Naive B cell (primary cell): ENCODE measurements around the gene NAALADL2. TPM values are rescaled to one million over a fixed set of nuclear protein-coding genes. Genes with fewer than 3 reads are reported as not detected.

Experiments
- ATAC-seq, 2 donors: fragments of 150-1000 bp; cut with Tn5 transposase; 2 replicates each; pipeline ENCODE4 v1.10.0; 2021; ENCODE audit warnings: low read depth in 2 of 2, mild to moderate bottlenecking in 2 of 2, moderate library complexity in 2 of 2
- DNase-seq: peaks from one replicate; pipeline ENCODE4 v3.0.0; 2022
- H3K27ac Mint-ChIP-seq, 6 donors: one replicate each; pipeline ENCODE4 v1.8.0; 2020 to 2022; ENCODE audit warnings: mild to moderate bottlenecking in 6 of 6, mixed read lengths in 6 of 6, moderate library complexity in 5 of 6, inconsistent platforms in 2 of 6
- H3K27me3 Mint-ChIP-seq, 3 donors: one replicate each; pipeline ENCODE4 v1.8.0; 2021 to 2022; ENCODE audit warnings: mixed read lengths in 3 of 3, mild to moderate bottlenecking in 1 of 3
- H3K36me3 Mint-ChIP-seq, 2 donors: one replicate each; pipeline ENCODE4 v1.8.0; 2020 to 2022; ENCODE audit warnings: mixed read lengths in 2 of 2, inconsistent platforms in 1 of 2, mild to moderate bottlenecking in 1 of 2
- H3K4me1 Mint-ChIP-seq, 3 donors: one replicate each; pipeline ENCODE4 v1.8.0; 2020 to 2022; ENCODE audit warnings: mixed read lengths in 3 of 3, inconsistent platforms in 1 of 3, mild to moderate bottlenecking in 1 of 3, moderate library complexity in 1 of 3
- H3K4me3 Mint-ChIP-seq, 8 donors: one replicate each; pipeline ENCODE4 v1.8.0; 2020 to 2022; ENCODE audit warnings: mild to moderate bottlenecking in 8 of 8, mixed read lengths in 8 of 8, moderate library complexity in 8 of 8, inconsistent platforms in 2 of 8
- H3K9me3 Mint-ChIP-seq, 7 donors: one replicate each; pipeline ENCODE4 v1.8.0; 2020 to 2022; ENCODE audit warnings: mixed read lengths in 7 of 7, mild to moderate bottlenecking in 5 of 7, inconsistent platforms in 2 of 7, moderate library complexity in 1 of 7
- polyA plus RNA-seq, 6 donors: library from polyadenylated mRNA; unstranded; fragments of 300-500 nt; fragmentation: Illumina TruSeq; gene quantifications; one replicate each; pipeline ENCODE4 v1.2.3, GENCODE V29; 2021; ENCODE audit warnings: low read depth in 6 of 6

Gene NAALADL2
- polyA plus RNA-seq, 6 donors from 2014 or later = not detected

DNA sequence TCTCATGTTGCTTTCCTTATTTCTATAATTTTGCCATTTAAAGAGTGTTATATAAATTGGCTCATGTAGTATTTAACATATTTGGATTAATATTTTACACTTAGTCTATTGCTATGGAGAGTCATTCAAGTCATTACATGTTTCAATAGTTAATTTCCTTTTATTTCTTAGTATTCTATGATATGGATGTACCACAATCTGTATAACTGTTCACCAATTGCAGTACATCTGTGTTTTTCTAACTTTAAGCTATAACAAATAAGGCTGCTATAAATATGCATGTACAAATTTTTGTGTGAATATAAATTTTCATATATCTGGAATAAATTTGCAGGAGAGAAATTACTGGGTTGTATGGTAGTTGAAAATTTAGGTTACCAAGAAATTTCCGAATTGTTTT is 993.4 kb downstream of the NAALADL2 start:
- no peak for DNase-seq
- H3K4me3 Mint-ChIP-seq = no peak overlapping the region
- no peaks in the 10 kb centered on the region for H3K27me3 Mint-ChIP-seq
- no peak for ATAC-seq
- H3K4me1 Mint-ChIP-seq = no peaks in the 10 kb centered on the region
- H3K9me3 Mint-ChIP-seq = peaks cover 0 to 7% (median 0%) of the 10 kb centered on the region in 7 donors
- H3K36me3 Mint-ChIP-seq = no peaks in the 10 kb centered on the region
- H3K27ac Mint-ChIP-seq = no peak overlapping the region

DNA sequence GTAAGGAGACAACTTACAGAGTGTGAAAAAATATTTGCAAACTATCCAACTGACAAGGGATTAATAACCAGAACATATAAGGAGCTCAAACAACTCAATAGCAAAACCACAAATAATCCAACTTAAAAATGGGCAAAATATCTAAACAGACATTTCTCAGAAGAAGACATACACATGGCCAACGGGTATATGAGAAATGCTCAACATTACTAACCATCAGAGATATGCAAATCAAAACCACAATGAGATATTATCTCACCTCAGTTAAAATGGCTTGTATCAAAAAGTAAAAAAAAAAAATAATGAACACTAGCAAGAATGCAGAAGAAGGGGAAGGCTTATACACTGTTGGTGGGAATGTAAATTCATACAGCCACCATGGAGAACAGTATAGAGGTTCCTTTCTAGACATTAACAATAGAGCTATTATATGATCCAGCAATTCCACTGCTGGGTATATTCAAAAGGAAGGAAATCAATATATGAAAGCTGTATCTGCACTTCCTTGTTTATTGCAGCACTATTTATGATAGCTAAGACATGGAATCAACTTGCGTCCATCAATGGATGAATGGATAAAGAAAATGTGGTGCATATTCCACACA is 998.6 kb downstream of the NAALADL2 start:
- Mint-ChIP-seq H3K4me3 (no peak overlapping the region), H3K9me3 (peaks cover 0 to 11% (median 0%) of the 10 kb centered on the region in 7 donors), H3K4me1 (no peaks in the 10 kb centered on the region), H3K36me3 (no peaks in the 10 kb centered on the region), H3K27ac (no peak overlapping the region), H3K27me3 (no peaks in the 10 kb centered on the region)
- no peak for DNase-seq
- no peak for ATAC-seq
